ENCODE results near the gene CHD5. TPM values are rescaled to one million over a fixed set of nuclear protein-coding genes. Genes with fewer than 3 reads are reported as not detected.
A peak's percentile ranks its signal among the peaks of the same experiment; 100 is the strongest.

Gene CHD5
- total and polyA plus RNA-seq, 4 donors = 9.9 to 51.1 (median 34.4) TPM

DNA sequence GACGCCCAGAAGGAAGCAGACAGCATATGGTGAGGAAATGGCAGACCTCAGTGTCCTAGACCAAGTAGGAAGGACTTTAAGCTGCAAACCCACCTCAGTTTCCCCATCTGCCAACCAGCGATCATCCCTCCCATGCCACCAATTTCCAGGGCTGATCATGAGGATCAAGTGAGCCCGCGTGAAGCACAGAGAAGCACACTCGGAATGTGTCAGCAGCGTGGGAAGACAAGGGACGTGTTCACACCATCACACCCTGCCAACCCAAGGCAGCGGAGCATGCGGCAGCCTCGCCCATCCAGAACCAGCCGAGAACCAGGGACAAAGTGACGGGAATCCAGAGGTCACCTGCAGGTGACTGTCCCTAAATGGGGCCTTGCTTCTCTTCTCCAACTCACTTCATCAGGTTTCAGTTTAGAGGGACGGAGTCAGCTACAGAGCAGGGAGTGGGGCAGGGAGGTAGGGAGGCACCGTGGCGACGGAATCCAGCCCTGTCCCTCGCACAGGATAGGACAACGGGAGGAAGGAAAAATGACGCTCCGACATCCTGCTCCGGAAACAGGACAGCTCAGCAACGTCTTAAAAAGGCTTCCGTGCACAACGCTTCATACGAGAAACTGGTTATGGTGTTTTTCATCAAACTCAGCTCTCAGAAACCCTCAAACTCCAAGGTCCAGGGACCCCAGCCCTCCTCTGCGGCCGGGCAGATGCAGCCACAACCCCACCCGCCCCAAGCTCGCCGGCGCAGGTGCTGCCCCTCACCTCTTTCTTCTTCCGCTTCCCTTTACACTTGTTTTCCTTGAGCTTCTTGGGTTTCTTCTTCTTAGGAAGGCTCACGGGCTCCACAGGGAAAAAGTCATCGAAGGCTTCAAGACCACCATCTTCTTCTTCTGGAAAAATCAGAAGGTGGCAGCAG, 12.5 kb downstream of the CHD5 start:
- no peaks in the 10 kb centered on the region for H3K27me3 ChIP-seq (ENCODE audit: control insufficient read depth, insufficient read depth, low read length)

DNA sequence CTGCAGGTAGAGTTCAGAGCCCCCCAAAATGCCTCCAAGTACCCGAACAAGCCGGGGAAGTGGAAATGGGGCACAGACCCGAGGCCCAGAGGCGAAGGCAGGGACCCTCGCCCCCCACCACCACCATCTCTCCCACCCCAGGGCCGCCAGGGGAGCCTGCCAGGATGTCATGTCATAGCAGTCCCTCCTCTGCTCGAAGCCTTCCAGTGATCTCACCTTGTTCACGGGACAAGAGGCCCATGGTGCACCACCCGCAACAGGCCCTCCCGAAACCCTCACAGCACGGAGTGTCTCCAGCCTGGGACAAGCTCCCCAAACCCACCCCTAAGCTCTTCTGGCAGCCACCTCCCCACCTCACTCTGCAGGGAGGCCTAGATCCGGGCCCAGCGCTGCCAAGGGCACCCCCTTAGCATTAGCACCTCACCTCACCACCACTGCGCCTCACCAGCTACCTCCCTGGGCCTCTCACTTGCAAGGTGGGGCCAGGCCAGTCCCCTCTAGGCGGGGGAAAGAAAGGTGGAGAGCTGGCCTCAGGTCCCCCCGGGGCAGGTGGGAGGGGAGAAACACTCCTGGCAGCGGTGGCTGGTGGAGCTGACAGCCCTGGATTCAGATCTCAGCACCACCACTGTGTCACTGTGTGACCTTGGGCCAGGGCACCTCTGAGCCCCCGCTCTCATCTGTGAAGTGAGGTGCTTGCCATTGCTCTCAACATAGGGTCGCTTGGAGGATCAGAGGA, 13.3 kb downstream of the CHD5 start:
- no peak for DNase-seq (ENCODE audit: low read depth in 4 of 6, low spot score in 6 of 6)
- H3K4me3 ChIP-seq (ENCODE audit: low read depth, low read length) = no peak overlapping the region
- H3K27ac ChIP-seq (ENCODE audit: low read depth, low read length) = no peak overlapping the region
- 81% methylated on average over 16 of the region's 19 CpGs for WGBS (ENCODE audit: insufficient coverage)
- H3K9me3 ChIP-seq (ENCODE audit: control insufficient read depth, insufficient read depth, low read length) = no peaks in the 10 kb centered on the region
- no peaks in the 10 kb centered on the region for H3K27me3 ChIP-seq (ENCODE audit: control insufficient read depth, insufficient read depth, low read length)
- H3K4me1 ChIP-seq (ENCODE audit: control insufficient read depth, insufficient read depth, low read length) = peaks cover 47% of the 10 kb centered on the region
- peaks cover 55% of the 10 kb centered on the region for H3K36me3 ChIP-seq (ENCODE audit: control insufficient read depth, insufficient read depth, low read length)

More for the DNA sequence above, 12.5 kb downstream of the CHD5 start:
- 78% methylated on average over 31 of the region's 34 CpGs for WGBS (ENCODE audit: insufficient coverage)
- no peak for DNase-seq (ENCODE audit: low read depth in 4 of 6, low spot score in 6 of 6)
- Histone ChIP-seq H3K36me3 (ENCODE audit: control insufficient read depth, insufficient read depth, low read length) (peaks cover 52% of the 10 kb centered on the region), H3K4me1 (ENCODE audit: control insufficient read depth, insufficient read depth, low read length) (peaks cover 40% of the 10 kb centered on the region), H3K9me3 (ENCODE audit: control insufficient read depth, insufficient read depth, low read length) (no peaks in the 10 kb centered on the region), H3K27ac (ENCODE audit: low read depth, low read length) (no peak overlapping the region), H3K4me3 (ENCODE audit: low read depth, low read length) (no peak overlapping the region)

DNA sequence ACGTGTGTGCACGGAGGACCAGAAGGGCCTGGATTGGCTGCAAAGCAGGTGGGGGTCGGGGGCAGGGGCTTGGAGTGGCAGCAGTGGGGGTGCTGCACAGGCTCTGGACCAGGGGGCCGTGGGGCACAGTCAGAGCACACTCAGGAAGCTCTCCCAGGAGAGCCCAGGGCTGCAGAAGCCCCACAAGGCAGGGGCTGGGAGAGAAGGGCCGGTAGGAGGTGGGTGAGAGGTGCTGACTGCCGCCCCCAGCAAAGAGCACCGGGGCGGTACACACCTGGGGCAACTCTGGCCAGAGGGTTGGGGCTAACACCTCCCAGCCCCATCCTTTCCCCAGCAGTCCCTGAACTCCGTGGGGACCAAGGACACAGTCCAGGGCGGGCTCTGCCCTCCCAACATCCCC, 13.9 kb downstream of the CHD5 start:
- no peak for DNase-seq (ENCODE audit: low read depth in 4 of 6, low spot score in 6 of 6)
- Histone ChIP-seq H3K9me3 (ENCODE audit: control insufficient read depth, insufficient read depth, low read length) (no peaks in the 10 kb centered on the region), H3K4me3 (ENCODE audit: low read depth, low read length) (no peak overlapping the region), H3K36me3 (ENCODE audit: control insufficient read depth, insufficient read depth, low read length) (peaks cover 55% of the 10 kb centered on the region), H3K27me3 (ENCODE audit: control insufficient read depth, insufficient read depth, low read length) (no peaks in the 10 kb centered on the region), H3K4me1 (ENCODE audit: control insufficient read depth, insufficient read depth, low read length) (peaks cover 52% of the 10 kb centered on the region), H3K27ac (ENCODE audit: low read depth, low read length) (no peak overlapping the region)
- WGBS (ENCODE audit: insufficient coverage) = 63% methylated on average over 8 of the region's 10 CpGs

DNA sequence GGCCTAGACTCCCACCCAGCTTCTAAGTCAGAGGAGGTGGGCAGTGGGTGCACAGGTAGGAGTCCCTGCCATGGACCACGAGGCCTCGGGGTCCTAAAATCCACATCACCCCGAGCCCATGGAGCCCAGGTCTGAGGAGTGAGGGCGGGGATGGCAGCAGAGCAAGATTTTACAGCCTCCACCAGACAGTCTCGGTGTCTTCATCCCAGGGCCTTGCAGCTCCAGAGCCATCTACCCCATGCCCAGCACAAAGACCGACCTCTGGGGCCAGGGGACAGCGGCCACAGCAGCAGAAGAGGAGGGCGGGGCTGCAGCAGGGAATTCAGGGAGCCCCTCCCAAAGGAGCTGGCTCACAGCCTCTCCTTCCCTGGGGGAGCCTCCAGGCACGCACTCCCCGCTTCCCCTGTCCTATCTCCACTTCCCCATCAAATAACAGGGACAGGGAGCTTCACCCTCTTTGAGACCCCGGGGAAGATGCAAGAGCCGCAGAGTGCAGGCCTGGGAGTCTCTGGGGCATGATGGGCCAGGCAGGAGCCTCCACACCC, 14.6 kb downstream of the CHD5 start:
- WGBS (ENCODE audit: insufficient coverage) = 50% methylated on average over 7 of the region's 12 CpGs
- Histone ChIP-seq H3K4me1 (ENCODE audit: control insufficient read depth, insufficient read depth, low read length) (peaks cover 52% of the 10 kb centered on the region), H3K27ac (ENCODE audit: low read depth, low read length) (no peak overlapping the region), H3K27me3 (ENCODE audit: control insufficient read depth, insufficient read depth, low read length) (no peaks in the 10 kb centered on the region), H3K36me3 (ENCODE audit: control insufficient read depth, insufficient read depth, low read length) (peaks cover 53% of the 10 kb centered on the region), H3K4me3 (ENCODE audit: low read depth, low read length) (no peak overlapping the region), H3K9me3 (ENCODE audit: control insufficient read depth, insufficient read depth, low read length) (no peaks in the 10 kb centered on the region)
- no peak for DNase-seq (ENCODE audit: low read depth in 4 of 6, low spot score in 6 of 6)

DNA sequence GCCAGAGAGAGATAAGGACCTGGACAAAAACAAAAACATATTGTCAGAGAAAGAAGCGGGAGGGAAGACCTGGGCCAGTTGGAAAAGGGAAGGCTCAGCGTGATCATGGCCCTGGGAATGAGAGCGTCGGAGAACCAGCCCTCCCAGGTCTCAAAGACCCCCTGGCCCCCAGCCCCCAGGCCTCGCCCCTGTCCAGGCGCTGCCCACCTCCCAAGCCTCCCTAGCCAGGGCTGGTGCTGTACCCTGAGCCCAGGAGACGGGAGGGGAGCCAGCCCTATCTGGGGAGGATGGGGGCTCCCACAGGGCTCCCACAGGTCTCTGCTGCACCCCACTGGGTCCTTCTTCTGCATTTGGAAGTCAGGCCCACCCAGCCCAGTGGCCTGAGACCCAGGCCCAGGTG, 15.1 kb downstream of the CHD5 start:
- WGBS (ENCODE audit: insufficient coverage) = 56% methylated on average over 5 of the region's 7 CpGs
- Histone ChIP-seq H3K27me3 (ENCODE audit: control insufficient read depth, insufficient read depth, low read length) (no peaks in the 10 kb centered on the region), H3K36me3 (ENCODE audit: control insufficient read depth, insufficient read depth, low read length) (peaks cover 49% of the 10 kb centered on the region)

DNA sequence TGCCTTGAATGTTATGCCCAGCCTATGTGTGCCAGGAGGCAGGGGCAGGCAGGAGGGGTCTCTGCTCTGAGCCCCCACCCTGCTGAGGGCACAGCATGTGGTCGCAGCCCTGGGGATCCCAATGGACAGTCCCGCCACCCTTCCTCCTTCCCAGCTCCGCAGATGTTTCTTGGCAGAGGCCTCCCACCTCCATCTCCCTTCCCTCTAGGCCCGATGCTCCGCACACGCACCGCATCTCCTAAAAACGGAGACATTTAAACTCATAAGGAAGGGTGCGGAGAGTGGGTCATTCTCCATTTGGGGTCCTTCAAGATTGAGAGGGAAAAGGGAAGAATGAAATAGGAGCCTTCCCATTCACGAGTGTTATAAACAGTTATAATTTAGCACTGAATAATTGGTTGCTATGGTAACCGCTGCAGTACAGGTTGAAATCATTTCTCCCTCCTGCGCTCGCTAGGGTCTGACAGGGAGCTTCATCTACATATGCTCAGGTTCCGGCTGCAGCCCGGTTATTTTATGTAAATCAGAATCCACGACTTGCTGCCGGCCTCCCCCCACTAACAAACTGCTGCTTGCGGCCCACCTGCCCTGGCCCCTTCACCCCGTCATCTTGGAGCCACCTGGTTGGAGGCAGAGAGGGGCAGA, 16.0 kb downstream of the CHD5 start:
- no peak overlapping the region for H3K27ac ChIP-seq (ENCODE audit: low read depth, low read length)
- H3K27me3 ChIP-seq (ENCODE audit: control insufficient read depth, insufficient read depth, low read length) = no peaks in the 10 kb centered on the region
- H3K4me3 ChIP-seq (ENCODE audit: low read depth, low read length) = no peak overlapping the region
- peaks cover 51% of the 10 kb centered on the region for H3K4me1 ChIP-seq (ENCODE audit: control insufficient read depth, insufficient read depth, low read length)
- 66% methylated on average over 2 of the region's 19 CpGs for WGBS (ENCODE audit: insufficient coverage)
- H3K36me3 ChIP-seq (ENCODE audit: control insufficient read depth, insufficient read depth, low read length) = peaks cover 51% of the 10 kb centered on the region
- peak in 2 of 6 donors; percentile 76 to 94 for DNase-seq (ENCODE audit: low read depth in 4 of 6, low spot score in 6 of 6)
- H3K9me3 ChIP-seq (ENCODE audit: control insufficient read depth, insufficient read depth, low read length) = no peaks in the 10 kb centered on the region

More for the DNA sequence above, 15.1 kb downstream of the CHD5 start:
- Histone ChIP-seq H3K27ac (ENCODE audit: low read depth, low read length) (no peak overlapping the region), H3K4me3 (ENCODE audit: low read depth, low read length) (no peak overlapping the region), H3K9me3 (ENCODE audit: control insufficient read depth, insufficient read depth, low read length) (no peaks in the 10 kb centered on the region), H3K4me1 (ENCODE audit: control insufficient read depth, insufficient read depth, low read length) (peaks cover 51% of the 10 kb centered on the region)
- no peak for DNase-seq (ENCODE audit: low read depth in 4 of 6, low spot score in 6 of 6)

- Histone ChIP-seq H3K4me3 (ENCODE audit: low read depth, low read length) (no peak overlapping the region), H3K27ac (ENCODE audit: low read depth, low read length) (no peak overlapping the region), H3K36me3 (ENCODE audit: control insufficient read depth, insufficient read depth, low read length) (peaks cover 53% of the 10 kb centered on the region), H3K27me3 (ENCODE audit: control insufficient read depth, insufficient read depth, low read length) (no peaks in the 10 kb centered on the region), H3K9me3 (ENCODE audit: control insufficient read depth, insufficient read depth, low read length) (no peaks in the 10 kb centered on the region), H3K4me1 (ENCODE audit: control insufficient read depth, insufficient read depth, low read length) (peaks cover 51% of the 10 kb centered on the region)
- WGBS (ENCODE audit: insufficient coverage) = 73% methylated on average over 13 of the region's 15 CpGs
- peak in 1 of 6 donors; percentile 29 for DNase-seq (ENCODE audit: low read depth in 4 of 6, low spot score in 6 of 6)
Observed at GRCh38 chr1:6163191-6163972, 16.7 kb downstream of the CHD5 start.

- peaks cover 51% of the 10 kb centered on the region for H3K36me3 ChIP-seq (ENCODE audit: control insufficient read depth, insufficient read depth, low read length)
- 47% methylated on average over 13 of the region's 13 CpGs for WGBS (ENCODE audit: insufficient coverage)
- H3K4me1 ChIP-seq (ENCODE audit: control insufficient read depth, insufficient read depth, low read length) = peaks cover 51% of the 10 kb centered on the region
- H3K27me3 ChIP-seq (ENCODE audit: control insufficient read depth, insufficient read depth, low read length) = no peaks in the 10 kb centered on the region
- no peaks in the 10 kb centered on the region for H3K9me3 ChIP-seq (ENCODE audit: control insufficient read depth, insufficient read depth, low read length)
- no peak overlapping the region for H3K27ac ChIP-seq (ENCODE audit: low read depth, low read length)
- no peak overlapping the region for H3K4me3 ChIP-seq (ENCODE audit: low read depth, low read length)
- DNase-seq (ENCODE audit: low read depth in 4 of 6, low spot score in 6 of 6) = peak in 1 of 6 donors; percentile 34
Observed at GRCh38 chr1:6162773-6163172, 17.3 kb downstream of the CHD5 start.

DNA sequence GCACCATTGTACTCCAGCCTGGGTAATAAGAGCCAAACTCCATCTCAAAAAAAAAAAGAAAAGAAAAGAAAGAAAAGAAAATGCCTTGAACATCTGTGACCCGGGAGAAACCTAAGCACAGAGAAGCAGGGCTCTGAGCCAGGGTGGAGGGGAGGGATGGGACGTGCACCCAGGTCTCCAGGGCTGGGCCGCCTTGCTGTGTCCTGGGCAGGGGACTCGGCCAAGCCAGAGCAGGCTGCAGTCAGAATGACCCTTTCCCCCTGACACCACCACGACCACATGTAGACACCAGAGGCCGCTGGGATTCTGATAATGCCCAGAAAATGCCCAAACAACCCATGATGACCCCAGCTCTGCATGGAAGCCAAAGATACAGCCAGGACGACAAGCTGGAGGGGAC, 17.8 kb downstream of the CHD5 start:
- Histone ChIP-seq H3K27ac (ENCODE audit: low read depth, low read length) (no peak overlapping the region), H3K4me3 (ENCODE audit: low read depth, low read length) (no peak overlapping the region), H3K27me3 (ENCODE audit: control insufficient read depth, insufficient read depth, low read length) (no peaks in the 10 kb centered on the region)

More for the DNA sequence above, 17.8 kb downstream of the CHD5 start:
- Histone ChIP-seq H3K4me1 (ENCODE audit: control insufficient read depth, insufficient read depth, low read length) (peaks cover 51% of the 10 kb centered on the region), H3K36me3 (ENCODE audit: control insufficient read depth, insufficient read depth, low read length) (peaks cover 50% of the 10 kb centered on the region), H3K9me3 (ENCODE audit: control insufficient read depth, insufficient read depth, low read length) (no peaks in the 10 kb centered on the region)
- DNase-seq (ENCODE audit: low read depth in 4 of 6, low spot score in 6 of 6) = no peak
- WGBS (ENCODE audit: insufficient coverage) = 75% methylated on average over 7 of the region's 7 CpGs

Data from spinal cord (tissue), 10 donors.